UCSD-AML1 (cell line): ENCODE measurements around the gene PRR23E.

ENCODE experiments used
- DNase-seq: peaks from one replicate; lab custom pipeline; 2025; ENCODE audit not compliant: unreplicated experiment; lab: John Stamatoyannopoulos, UW

Gene PRR23E

GRCh38 chr3:127207727-127208482 is 15.0 kb downstream of the PRR23E start:
- DNase-seq = no peak

- DNase-seq = no peak
Measured at GRCh38 chr3:127208483-127209100, 15.7 kb downstream of the PRR23E start.

- DNase-seq = no peak
Measured at GRCh38 chr3:127209155-127209839, 16.4 kb downstream of the PRR23E start.

GRCh38 chr3:127209840-127210653 is 17.1 kb downstream of the PRR23E start:
- no peak for DNase-seq

- no peak for DNase-seq
Measured at GRCh38 chr3:127210654-127210943, 17.7 kb downstream of the PRR23E start.

- no peak for DNase-seq
Measured at GRCh38 chr3:127211118-127212060, 18.5 kb downstream of the PRR23E start.

GRCh38 chr3:127212231-127212630 is 19.3 kb downstream of the PRR23E start:
- no peak for DNase-seq

- no peak for DNase-seq
Measured at GRCh38 chr3:127212711-127213110, 19.8 kb downstream of the PRR23E start.

- no peak for DNase-seq
Measured at GRCh38 chr3:127213381-127213918, 20.5 kb downstream of the PRR23E start.

GRCh38 chr3:127214975-127215374 is 22.0 kb downstream of the PRR23E start:
- no peak for DNase-seq

- DNase-seq = no peak
Measured at GRCh38 chr3:127215714-127216414, 22.9 kb downstream of the PRR23E start.

- DNase-seq = no peak
Measured at GRCh38 chr3:127216415-127217261, 23.7 kb downstream of the PRR23E start.

- DNase-seq = no peak
Measured at GRCh38 chr3:127217596-127218453, 24.9 kb downstream of the PRR23E start.

GRCh38 chr3:127218454-127218922 is 25.6 kb downstream of the PRR23E start:
- peak; percentile 41 for DNase-seq

- no peak for DNase-seq
Measured at GRCh38 chr3:127220497-127220896, 27.6 kb downstream of the PRR23E start.

- DNase-seq = no peak
Measured at GRCh38 chr3:127221037-127221436, 28.1 kb downstream of the PRR23E start.

- no peak for DNase-seq
Measured at GRCh38 chr3:127221446-127222035, 28.6 kb downstream of the PRR23E start.
